LNCAP (cell line): Measurements from ENCODE around the gene HELQ.

ENCODE experiments used
- CTCF ChIP-seq: fragments of 450-650 bp; IDR thresholded peaks from 2 replicates; pipeline ENCODE4 v1.5.1; 2017; ENCODE audit warnings: mild to moderate bottlenecking

HELQ gene

GRCh38 chr4:83372931-83373330, 82.7 kb downstream of the HELQ start:
- no peak for TF ChIP-seq CTCF

GRCh38 chr4:83371936-83372335, 83.7 kb downstream of the HELQ start:
- TF ChIP-seq CTCF, result no peak

GRCh38 chr4:83371235-83371634, 84.4 kb downstream of the HELQ start:
- TF ChIP-seq CTCF, result no peak

GRCh38 chr4:83370640-83370906, 85.0 kb downstream of the HELQ start:
- TF ChIP-seq CTCF, result no peak

GRCh38 chr4:83369831-83370639, 85.6 kb downstream of the HELQ start:
- no peak for TF ChIP-seq CTCF

- no peak for TF ChIP-seq CTCF
These were observed 91.3 kb downstream of the HELQ start for GRCh38 chr4:83364312-83364711.

- TF ChIP-seq CTCF, result peak; percentile 47; the same call in 1 of the 2 replicates
These were observed 92.9 kb downstream of the HELQ start for GRCh38 chr4:83362492-83363329.
